AG09309 (cell line): Measurements from ENCODE around the gene FAM25G.
A peak's percentile ranks its signal among the peaks of the same experiment; 100 is the strongest.
"Not testable (repeated sequence)": the region's sequence is repeated elsewhere in the genome, so short reads cannot be mapped to it uniquely, and the experiment has no call there.

Experiments
- DNase-seq: peaks from one replicate; pipeline ENCODE4 v3.0.0-alpha.2; 2010; ENCODE audit warnings: low read depth
- H3K4me3 ChIP-seq: 2 replicates; pipeline ENCODE4 v1.5.1; 2011; ENCODE audit warnings: mild to moderate bottlenecking, low read depth, low read length, moderate library complexity; ENCODE audit not compliant: control insufficient read depth
- TF ChIP-seq, protein P1 (sequence below): IDR thresholded peaks from 2 replicates; pipeline ENCODE4 v1.5.1; 2011; ENCODE audit warnings: mild to moderate bottlenecking, low read depth, low read length, inconsistent platforms; ENCODE audit not compliant: insufficient read depth, control insufficient read depth; ENCODE audit errors: missing control alignments

Gene FAM25G

DNA sequence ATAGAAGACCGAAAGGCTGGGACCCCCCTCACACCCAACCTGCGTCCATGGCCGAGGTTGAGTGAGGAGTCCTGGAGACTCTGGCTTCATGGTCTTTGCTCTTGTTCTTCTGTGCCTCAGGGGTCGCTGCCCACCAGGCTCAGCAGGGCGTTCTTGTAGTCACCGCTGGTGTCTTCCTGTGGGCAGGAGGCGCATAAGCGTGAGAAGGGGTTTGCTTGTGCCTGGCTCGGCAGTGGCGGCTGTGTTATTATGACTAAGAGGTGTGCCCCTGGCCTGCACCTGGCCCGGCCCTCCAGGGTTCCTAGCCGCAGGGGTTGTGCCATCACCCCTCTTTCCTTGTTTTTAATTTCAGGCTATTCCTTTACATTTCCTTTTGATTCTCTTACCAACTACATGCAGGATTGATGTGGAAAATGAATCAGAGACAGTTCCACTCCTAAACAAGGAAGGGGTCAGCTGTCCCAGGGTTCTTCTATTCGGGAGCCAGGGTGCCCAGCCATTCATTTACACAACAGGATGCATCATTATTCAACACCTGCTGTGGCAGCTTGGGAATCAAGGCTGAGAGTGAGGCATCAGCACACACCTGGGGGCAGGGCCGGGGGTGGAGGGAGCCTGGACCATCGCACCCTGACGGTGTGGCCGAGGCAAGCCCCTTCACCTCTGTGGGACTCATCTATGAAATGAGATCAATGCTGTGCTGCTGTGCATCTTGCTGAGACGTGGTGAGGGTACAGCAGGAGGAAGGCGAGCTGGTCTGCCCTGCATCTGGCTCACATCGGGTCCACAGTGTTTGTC is 22.6 kb downstream of the FAM25G start:
- not testable (repeated sequence) for DNase-seq

DNA sequence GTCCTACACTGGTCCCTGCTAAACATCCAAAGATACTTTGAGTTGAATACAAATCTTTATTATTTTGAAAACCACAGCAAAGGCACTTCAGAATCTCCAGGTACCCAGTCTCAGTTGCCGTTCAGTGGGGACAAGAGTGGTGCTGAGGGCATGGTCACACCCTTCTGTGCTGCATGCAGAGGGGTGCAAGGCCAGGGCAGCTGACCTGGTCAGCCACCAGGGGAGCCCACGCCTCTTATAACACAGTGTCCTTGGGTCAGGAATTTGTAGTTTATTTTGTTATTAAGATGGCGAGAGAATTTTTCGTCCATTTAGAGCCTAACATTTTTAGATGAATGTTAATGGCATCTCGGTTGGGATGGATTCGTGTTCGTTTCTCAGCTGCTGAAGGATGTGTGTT is 23.5 kb downstream of the FAM25G start:
- not testable (repeated sequence) for H3K4me3 ChIP-seq, DNase-seq

More for the DNA sequence above, 22.6 kb downstream of the FAM25G start:
- H3K4me3 ChIP-seq: not testable (repeated sequence)

DNA sequence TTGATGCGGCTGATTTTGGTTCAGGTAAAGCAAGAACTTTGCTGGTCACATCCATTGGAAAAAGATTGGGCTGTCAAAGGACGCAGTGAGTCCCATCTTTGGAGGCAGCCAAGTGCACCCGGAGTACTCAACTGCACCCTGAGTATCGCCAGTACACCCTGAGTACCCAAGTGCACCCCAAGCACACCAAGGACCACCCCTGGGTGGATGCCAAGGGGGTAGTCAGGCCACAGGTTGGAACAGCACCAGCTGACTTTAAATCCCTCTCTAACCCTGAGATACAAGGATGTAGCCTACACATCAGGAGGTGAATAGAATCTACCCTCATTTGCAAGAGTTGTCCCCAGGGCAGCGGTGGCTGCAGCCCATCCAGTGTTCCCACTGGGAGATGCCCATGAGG is 24.0 kb downstream of the FAM25G start:
- not testable (repeated sequence) for H3K4me3 ChIP-seq, DNase-seq

DNA sequence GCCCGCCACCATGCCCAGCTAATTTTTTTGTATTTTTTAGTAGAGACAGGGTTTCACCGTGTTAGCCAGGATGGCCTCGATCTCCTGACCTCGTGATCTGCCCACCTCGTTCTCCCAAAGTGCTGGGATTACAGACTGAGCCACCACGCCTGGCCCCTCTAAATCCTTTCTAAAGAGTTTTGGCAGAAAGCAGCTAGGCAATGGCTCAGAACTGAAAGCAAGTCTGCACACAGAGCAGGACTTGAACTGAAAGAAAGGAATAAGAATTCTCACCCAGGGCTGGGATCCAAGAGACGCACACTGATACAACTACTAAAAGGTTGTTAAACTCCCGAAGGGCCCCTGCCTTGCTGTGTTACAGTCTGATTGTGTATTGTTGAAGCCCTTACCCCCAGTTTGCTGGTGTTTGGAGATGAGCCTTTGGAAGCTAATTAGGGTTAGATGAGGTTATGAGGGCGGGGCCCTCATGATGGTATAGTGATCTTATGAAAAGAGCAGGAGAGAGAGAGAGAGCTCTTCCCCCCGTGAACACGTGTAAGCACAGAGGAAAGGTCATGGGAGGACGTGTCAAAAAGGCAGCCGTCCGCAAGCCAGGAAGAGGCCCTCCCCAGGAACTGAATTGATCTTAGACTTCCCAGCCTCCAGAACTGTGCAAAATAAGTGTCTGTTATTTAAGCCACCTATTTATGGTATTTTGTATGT is 26.1 kb downstream of the FAM25G start:
- not testable (repeated sequence) for H3K4me3 ChIP-seq, DNase-seq

DNA sequence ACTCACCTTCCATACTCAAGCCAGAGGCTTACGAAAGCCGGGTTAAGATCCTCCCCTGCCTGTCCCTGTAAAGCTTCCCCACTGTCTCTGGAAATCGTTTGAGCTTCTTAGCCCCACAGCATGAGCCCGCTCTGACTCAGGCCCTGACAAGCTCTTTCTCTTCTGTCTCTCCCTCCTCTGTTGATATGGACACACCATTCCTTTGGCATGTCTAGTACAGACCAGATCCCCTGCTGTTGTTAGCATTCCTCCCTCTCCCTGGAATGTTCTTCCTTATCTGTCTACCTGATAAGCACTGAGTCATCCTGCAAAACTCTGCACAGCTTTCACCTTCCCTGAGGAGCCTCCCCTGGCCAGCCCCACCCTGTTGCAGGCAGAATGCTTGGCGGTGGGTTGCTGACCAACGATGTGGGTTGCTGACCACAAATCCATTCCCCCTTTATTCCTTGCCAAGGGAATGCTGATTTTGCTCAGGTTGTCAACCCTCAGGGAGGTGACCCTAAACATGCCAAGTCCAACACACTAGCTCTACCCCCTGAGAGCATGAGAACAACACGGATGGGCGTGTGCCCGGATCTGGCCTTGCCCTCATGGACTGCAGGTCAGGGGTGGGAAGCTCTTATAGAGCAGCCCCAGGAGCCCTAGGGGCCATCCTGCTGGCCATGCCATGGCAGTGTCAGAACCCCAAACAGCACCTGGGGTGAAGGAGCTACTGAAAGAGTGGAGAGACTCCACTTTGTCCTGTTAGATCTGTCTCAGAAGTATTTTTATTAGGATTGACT is 28.7 kb downstream of the FAM25G start:
- DNase-seq: not testable (repeated sequence)

DNA sequence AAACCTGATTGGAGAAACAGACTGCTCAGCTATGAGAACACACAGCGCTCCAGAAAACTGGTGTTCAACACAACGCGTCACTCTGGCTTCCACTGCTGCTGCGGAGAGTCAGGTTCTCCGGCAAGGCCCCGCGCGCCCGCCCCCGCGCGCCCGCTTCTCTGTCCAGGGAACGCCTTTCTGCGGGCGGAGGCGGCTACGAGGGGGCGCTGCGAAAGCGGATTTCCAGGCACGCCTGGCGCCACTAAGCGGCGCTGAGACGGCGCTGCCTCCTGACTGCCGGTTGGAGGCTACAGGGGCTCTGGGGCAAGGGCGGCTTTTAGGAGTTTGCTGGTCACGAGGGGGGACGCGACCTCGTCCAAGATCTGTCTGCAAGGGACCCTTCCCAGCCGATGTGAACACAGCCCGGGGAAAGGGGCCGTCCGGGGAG is 30.2 kb downstream of the FAM25G start:
- TF ChIP-seq, protein P1, sequence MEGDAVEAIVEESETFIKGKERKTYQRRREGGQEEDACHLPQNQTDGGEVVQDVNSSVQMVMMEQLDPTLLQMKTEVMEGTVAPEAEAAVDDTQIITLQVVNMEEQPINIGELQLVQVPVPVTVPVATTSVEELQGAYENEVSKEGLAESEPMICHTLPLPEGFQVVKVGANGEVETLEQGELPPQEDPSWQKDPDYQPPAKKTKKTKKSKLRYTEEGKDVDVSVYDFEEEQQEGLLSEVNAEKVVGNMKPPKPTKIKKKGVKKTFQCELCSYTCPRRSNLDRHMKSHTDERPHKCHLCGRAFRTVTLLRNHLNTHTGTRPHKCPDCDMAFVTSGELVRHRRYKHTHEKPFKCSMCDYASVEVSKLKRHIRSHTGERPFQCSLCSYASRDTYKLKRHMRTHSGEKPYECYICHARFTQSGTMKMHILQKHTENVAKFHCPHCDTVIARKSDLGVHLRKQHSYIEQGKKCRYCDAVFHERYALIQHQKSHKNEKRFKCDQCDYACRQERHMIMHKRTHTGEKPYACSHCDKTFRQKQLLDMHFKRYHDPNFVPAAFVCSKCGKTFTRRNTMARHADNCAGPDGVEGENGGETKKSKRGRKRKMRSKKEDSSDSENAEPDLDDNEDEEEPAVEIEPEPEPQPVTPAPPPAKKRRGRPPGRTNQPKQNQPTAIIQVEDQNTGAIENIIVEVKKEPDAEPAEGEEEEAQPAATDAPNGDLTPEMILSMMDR: peak; percentile 23
- H3K4me3 ChIP-seq: not testable (repeated sequence)
- peak; percentile 4 for DNase-seq

More for the DNA sequence above, 28.7 kb downstream of the FAM25G start:
- H3K4me3 ChIP-seq: not testable (repeated sequence)

DNA sequence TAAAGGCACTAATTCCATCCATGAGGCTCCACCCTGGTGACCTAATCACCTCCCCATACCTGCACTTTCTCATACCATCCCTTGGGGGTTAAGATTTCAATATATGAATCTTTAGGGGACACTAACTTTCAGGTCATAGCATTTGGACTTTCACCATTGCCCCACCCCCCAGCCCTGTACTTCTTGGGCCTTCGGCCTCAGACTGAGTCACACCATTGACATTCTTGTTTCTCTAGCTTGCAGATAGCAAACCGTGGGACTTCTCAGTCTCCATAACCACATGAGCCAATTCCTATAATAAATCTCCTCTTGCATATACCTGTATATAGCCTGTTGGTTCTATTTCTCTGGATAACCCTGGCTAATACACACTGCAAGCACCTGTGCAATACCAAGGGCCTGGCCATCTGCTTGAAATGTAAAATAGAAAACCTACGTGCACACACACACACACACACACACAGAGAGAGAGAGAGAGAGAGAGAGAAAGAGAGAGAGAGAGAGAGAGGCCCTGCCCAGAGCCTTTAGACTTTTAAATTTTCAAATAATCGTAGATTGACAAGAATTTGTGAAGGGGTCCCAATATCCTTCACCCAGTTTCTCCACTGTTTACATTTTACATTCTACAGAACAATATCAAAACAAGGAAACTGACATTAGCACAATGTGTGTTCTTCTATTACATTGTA is 32.9 kb downstream of the FAM25G start:
- H3K4me3 ChIP-seq: no peak overlapping the region
- TF ChIP-seq, protein P1: no peak
- peak; percentile 50 for DNase-seq

DNA sequence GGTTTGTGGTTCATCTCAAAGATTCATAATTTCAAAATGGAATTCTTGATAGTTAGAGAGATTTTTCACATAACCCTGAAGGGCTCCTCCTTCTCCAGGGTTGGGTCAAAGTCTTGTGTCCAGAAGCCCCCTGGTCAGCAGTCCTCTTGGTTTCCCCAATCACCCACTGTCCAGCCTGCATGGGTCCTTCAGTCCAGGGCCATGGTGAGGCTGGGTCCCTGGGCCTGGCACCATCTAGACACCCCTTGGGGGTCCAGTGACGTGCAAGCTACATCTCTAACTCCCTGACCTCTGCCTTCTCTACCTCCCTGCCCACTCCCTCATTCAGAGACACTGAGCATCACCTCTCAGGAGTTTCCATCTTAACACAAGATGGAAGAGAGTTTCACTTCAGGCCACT is 33.7 kb downstream of the FAM25G start:
- no peak overlapping the region for H3K4me3 ChIP-seq
- DNase-seq: no peak
- TF ChIP-seq, protein P1: no peak

DNA sequence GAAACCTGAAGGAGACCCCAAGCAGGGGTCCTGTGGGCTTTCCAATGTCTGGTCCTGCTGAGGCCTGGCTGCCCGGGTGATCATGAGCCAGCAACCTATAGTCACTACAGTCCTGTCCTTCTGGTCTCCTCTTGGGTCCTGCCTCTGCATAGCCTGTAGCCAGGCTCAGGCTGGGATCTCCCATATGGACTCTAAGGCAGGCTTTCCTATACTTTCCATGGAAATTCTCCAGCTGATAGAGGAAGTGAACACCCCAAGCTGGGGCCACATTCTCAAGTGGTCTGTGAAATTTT is 34.0 kb downstream of the FAM25G start:
- no peak for DNase-seq
- H3K4me3 ChIP-seq: no peak overlapping the region
- TF ChIP-seq, protein P1: no peak
